Measurements from ENCODE around the gene MRPL11.
"Not testable (repeated sequence)": the region's sequence is repeated elsewhere in the genome, so short reads cannot be mapped to it uniquely, and the experiment has no call there.

The MRPL11 gene

GRCh38 chr11:66466225-66467033 lies 27.8 kb upstream of the MRPL11 start, which contains the start of gene PELI3:
TSS of gene PELI3 (plus strand) at chr11:66466905. CDS start at chr11:66468129, 1,224 bp downstream.
- Histone ChIP-seq H3K27me3 (ENCODE audit: control insufficient read depth in 1 of 2, insufficient read depth in 2 of 2, low read length in 2 of 2) (no peaks in the 10 kb centered on the region), H3K4me1 (ENCODE audit: control insufficient read depth, insufficient read depth, low read length) (peaks cover 22% of the 10 kb centered on the region), H3K9ac (ENCODE audit: low read length in 2 of 2) (peak within 1 kb of the TSS; percentile 75 to 79), H3K4me3 (ENCODE audit: low read length in 2 of 2) (peak within 1 kb of the TSS; percentile 71 to 81), H3K36me3 (ENCODE audit: control insufficient read depth in 2 of 2, insufficient read depth in 2 of 2, low read length in 2 of 2) (peaks cover 3 to 11% of the 10 kb centered on the region in 2 donors), H3K27ac (ENCODE audit: low read length) (peak within 1 kb of the TSS; percentile 55), H3K9me3 (ENCODE audit: control insufficient read depth in 2 of 2, low read length in 2 of 2) (no peaks in the 10 kb centered on the region)

- Histone ChIP-seq H3K36me3 (ENCODE audit: control insufficient read depth in 2 of 2, insufficient read depth in 2 of 2, low read length in 2 of 2) (peaks cover under 1 to 3% of the 10 kb centered on the region in 2 donors), H3K4me3 (ENCODE audit: low read length in 2 of 2) (peak overlapping the region; percentile 66 to 81), H3K9me3 (ENCODE audit: control insufficient read depth in 2 of 2, low read length in 2 of 2) (no peaks in the 10 kb centered on the region), H3K27ac (ENCODE audit: low read length) (no peak overlapping the region), H3K4me1 (ENCODE audit: control insufficient read depth, insufficient read depth, low read length) (peaks cover 22% of the 10 kb centered on the region), H3K9ac (ENCODE audit: low read length in 2 of 2) (peak overlapping the region in 1 of 2 donors; percentile 73), H3K27me3 (ENCODE audit: control insufficient read depth in 1 of 2, insufficient read depth in 2 of 2, low read length in 2 of 2) (no peaks in the 10 kb centered on the region)
Measured at GRCh38 chr11:66465373-66466224, 27.0 kb upstream of the MRPL11 start.

- H3K9me3 ChIP-seq (ENCODE audit: control insufficient read depth in 2 of 2, low read length in 2 of 2), result no peaks in the 10 kb centered on the region
- H3K36me3 ChIP-seq (ENCODE audit: control insufficient read depth in 2 of 2, insufficient read depth in 2 of 2, low read length in 2 of 2), result no peaks in the 10 kb centered on the region
- H3K4me3 ChIP-seq (ENCODE audit: low read length in 2 of 2), result no peak overlapping the region
- H3K27me3 ChIP-seq (ENCODE audit: control insufficient read depth in 1 of 2, insufficient read depth in 2 of 2, low read length in 2 of 2), result no peaks in the 10 kb centered on the region
- H3K27ac ChIP-seq (ENCODE audit: low read length), result no peak overlapping the region
- peaks cover 22% of the 10 kb centered on the region for H3K4me1 ChIP-seq (ENCODE audit: control insufficient read depth, insufficient read depth, low read length)
- no peak overlapping the region for H3K9ac ChIP-seq (ENCODE audit: low read length in 2 of 2)
Measured at GRCh38 chr11:66464916-66465315, 26.3 kb upstream of the MRPL11 start.

- H3K9ac ChIP-seq (ENCODE audit: low read length in 2 of 2); H3K9me3 ChIP-seq (ENCODE audit: control insufficient read depth in 2 of 2, low read length in 2 of 2); H3K4me3 ChIP-seq (ENCODE audit: low read length in 2 of 2); H3K36me3 ChIP-seq (ENCODE audit: control insufficient read depth in 2 of 2, insufficient read depth in 2 of 2, low read length in 2 of 2); H3K27me3 ChIP-seq (ENCODE audit: control insufficient read depth in 1 of 2, insufficient read depth in 2 of 2, low read length in 2 of 2); H3K27ac ChIP-seq (ENCODE audit: low read length): not testable (repeated sequence)
- H3K4me1 ChIP-seq (ENCODE audit: control insufficient read depth, insufficient read depth, low read length), result peaks cover 22% of the 10 kb centered on the region
Measured at GRCh38 chr11:66464116-66464515, 25.5 kb upstream of the MRPL11 start.

- H3K9ac ChIP-seq (ENCODE audit: low read length in 2 of 2), result no peak overlapping the region
- H3K4me1 ChIP-seq (ENCODE audit: control insufficient read depth, insufficient read depth, low read length), result peaks cover 19% of the 10 kb centered on the region
- no peaks in the 10 kb centered on the region for H3K9me3 ChIP-seq (ENCODE audit: control insufficient read depth in 2 of 2, low read length in 2 of 2)
- no peak overlapping the region for H3K27ac ChIP-seq (ENCODE audit: low read length)
- no peaks in the 10 kb centered on the region for H3K36me3 ChIP-seq (ENCODE audit: control insufficient read depth in 2 of 2, insufficient read depth in 2 of 2, low read length in 2 of 2)
- H3K4me3 ChIP-seq (ENCODE audit: low read length in 2 of 2), result no peak overlapping the region
- H3K27me3 ChIP-seq (ENCODE audit: control insufficient read depth in 1 of 2, insufficient read depth in 2 of 2, low read length in 2 of 2), result no peaks in the 10 kb centered on the region
Measured at GRCh38 chr11:66462911-66463310, 24.3 kb upstream of the MRPL11 start.

GRCh38 chr11:66462010-66462409 lies 23.4 kb upstream of the MRPL11 start:
- Histone ChIP-seq H3K4me1 (ENCODE audit: control insufficient read depth, insufficient read depth, low read length) (peaks cover 12% of the 10 kb centered on the region), H3K36me3 (ENCODE audit: control insufficient read depth in 2 of 2, insufficient read depth in 2 of 2, low read length in 2 of 2) (no peaks in the 10 kb centered on the region), H3K9me3 (ENCODE audit: control insufficient read depth in 2 of 2, low read length in 2 of 2) (no peaks in the 10 kb centered on the region)

GRCh38 chr11:66459138-66459778 lies 20.6 kb upstream of the MRPL11 start:
- no peaks in the 10 kb centered on the region for H3K27me3 ChIP-seq (ENCODE audit: control insufficient read depth in 1 of 2, insufficient read depth in 2 of 2, low read length in 2 of 2)
- no peaks in the 10 kb centered on the region for H3K4me1 ChIP-seq (ENCODE audit: control insufficient read depth, insufficient read depth, low read length)
- H3K27ac ChIP-seq (ENCODE audit: low read length), result no peak overlapping the region
- H3K9me3 ChIP-seq (ENCODE audit: control insufficient read depth in 2 of 2, low read length in 2 of 2), result no peaks in the 10 kb centered on the region
- no peak overlapping the region for H3K9ac ChIP-seq (ENCODE audit: low read length in 2 of 2)
- no peak overlapping the region for H3K4me3 ChIP-seq (ENCODE audit: low read length in 2 of 2)
- H3K36me3 ChIP-seq (ENCODE audit: control insufficient read depth in 2 of 2, insufficient read depth in 2 of 2, low read length in 2 of 2), result no peaks in the 10 kb centered on the region

More at GRCh38 chr11:66462010-66462409, 23.4 kb upstream of the MRPL11 start:
- Histone ChIP-seq H3K9ac (ENCODE audit: low read length in 2 of 2) (no peak overlapping the region), H3K27me3 (ENCODE audit: control insufficient read depth in 1 of 2, insufficient read depth in 2 of 2, low read length in 2 of 2) (no peaks in the 10 kb centered on the region), H3K27ac (ENCODE audit: low read length) (no peak overlapping the region), H3K4me3 (ENCODE audit: low read length in 2 of 2) (no peak overlapping the region)

- Histone ChIP-seq H3K4me1 (ENCODE audit: control insufficient read depth, insufficient read depth, low read length) (no peaks in the 10 kb centered on the region), H3K9ac (ENCODE audit: low read length in 2 of 2) (no peak overlapping the region), H3K36me3 (ENCODE audit: control insufficient read depth in 2 of 2, insufficient read depth in 2 of 2, low read length in 2 of 2) (no peaks in the 10 kb centered on the region), H3K4me3 (ENCODE audit: low read length in 2 of 2) (no peak overlapping the region), H3K9me3 (ENCODE audit: control insufficient read depth in 2 of 2, low read length in 2 of 2) (no peaks in the 10 kb centered on the region), H3K27ac (ENCODE audit: low read length) (no peak overlapping the region), H3K27me3 (ENCODE audit: control insufficient read depth in 1 of 2, insufficient read depth in 2 of 2, low read length in 2 of 2) (no peaks in the 10 kb centered on the region)
Measured at GRCh38 chr11:66457826-66458225, 19.2 kb upstream of the MRPL11 start.

GRCh38 chr11:66454828-66455227 lies 16.2 kb upstream of the MRPL11 start:
- no peaks in the 10 kb centered on the region for H3K27me3 ChIP-seq (ENCODE audit: control insufficient read depth in 1 of 2, insufficient read depth in 2 of 2, low read length in 2 of 2)
- H3K4me3 ChIP-seq (ENCODE audit: low read length in 2 of 2), result no peak overlapping the region
- H3K9ac ChIP-seq (ENCODE audit: low read length in 2 of 2), result no peak overlapping the region
- no peaks in the 10 kb centered on the region for H3K4me1 ChIP-seq (ENCODE audit: control insufficient read depth, insufficient read depth, low read length)
- no peaks in the 10 kb centered on the region for H3K9me3 ChIP-seq (ENCODE audit: control insufficient read depth in 2 of 2, low read length in 2 of 2)
- H3K36me3 ChIP-seq (ENCODE audit: control insufficient read depth in 2 of 2, insufficient read depth in 2 of 2, low read length in 2 of 2), result no peaks in the 10 kb centered on the region
- H3K27ac ChIP-seq (ENCODE audit: low read length), result no peak overlapping the region

- Histone ChIP-seq H3K27me3 (ENCODE audit: control insufficient read depth in 1 of 2, insufficient read depth in 2 of 2, low read length in 2 of 2) (no peaks in the 10 kb centered on the region), H3K4me3 (ENCODE audit: low read length in 2 of 2) (no peak overlapping the region), H3K4me1 (ENCODE audit: control insufficient read depth, insufficient read depth, low read length) (no peaks in the 10 kb centered on the region), H3K27ac (ENCODE audit: low read length) (no peak overlapping the region), H3K9ac (ENCODE audit: low read length in 2 of 2) (no peak overlapping the region), H3K36me3 (ENCODE audit: control insufficient read depth in 2 of 2, insufficient read depth in 2 of 2, low read length in 2 of 2) (no peaks in the 10 kb centered on the region), H3K9me3 (ENCODE audit: control insufficient read depth in 2 of 2, low read length in 2 of 2) (no peaks in the 10 kb centered on the region)
Measured at GRCh38 chr11:66454247-66454646, 15.6 kb upstream of the MRPL11 start.

Data from stomach smooth muscle (tissue), 2 donors.